Activated CD8-positive, alpha-beta memory T cell treated with anti-CD3 and anti-CD28 coated beads for 36 hours (primary cell): ENCODE measurements around the gene OR5H14. TPM values are rescaled to one million over a fixed set of nuclear protein-coding genes. Genes with fewer than 3 reads are reported as not detected.
"Not testable (repeated sequence)": the region's sequence is repeated elsewhere in the genome, so short reads cannot be mapped to it uniquely, and the experiment has no call there.

Experiments
- CTCF ChIA-PET: fragments of 350-600 bp; sonication (Branson Sonifier 250); formaldehyde crosslinking; loops from one replicate; lab custom pipeline; 2021; ENCODE audit warnings: antibody characterized with exemption; lab: Charles Lee
- POLR2A ChIA-PET: fragments of 350-600 bp; sonication (Branson Sonifier 250); formaldehyde crosslinking; loops from one replicate; lab custom pipeline; 2021; ENCODE audit warnings: antibody characterized with exemption; lab: Charles Lee
- total RNA-seq, 2 experiments: library from RNA; stranded (reverse); gene quantifications; one replicate each; pipeline ENCODE4 v1.2.3, GENCODE V29; 2021

Gene OR5H14
- total RNA-seq = not detected

DNA sequence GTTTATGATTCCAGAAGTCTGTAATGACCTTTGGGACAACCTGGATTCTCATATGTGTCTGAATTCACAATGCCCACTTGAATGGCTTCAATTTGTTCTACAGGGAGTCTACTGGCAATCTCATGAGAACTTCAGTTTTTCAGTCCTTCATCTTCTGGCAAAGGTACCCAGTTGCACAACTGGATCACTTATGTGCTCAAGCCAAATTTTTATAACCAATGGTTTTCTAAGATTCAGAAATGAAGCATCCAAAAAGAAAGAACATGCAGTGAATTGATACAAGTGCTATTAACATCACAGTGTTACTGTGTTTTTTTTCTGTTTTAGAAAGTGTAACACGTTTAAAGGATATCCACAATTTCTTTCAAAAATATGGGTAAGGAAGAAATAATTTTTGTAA lies at the start of gene OR5H14:
TSS of gene OR5H14 (plus strand) at position 301 of the 400 bp plus-strand sequence. CDS start 1,907 bp downstream, outside the sequence.
- CTCF ChIA-PET = no interaction called here

DNA sequence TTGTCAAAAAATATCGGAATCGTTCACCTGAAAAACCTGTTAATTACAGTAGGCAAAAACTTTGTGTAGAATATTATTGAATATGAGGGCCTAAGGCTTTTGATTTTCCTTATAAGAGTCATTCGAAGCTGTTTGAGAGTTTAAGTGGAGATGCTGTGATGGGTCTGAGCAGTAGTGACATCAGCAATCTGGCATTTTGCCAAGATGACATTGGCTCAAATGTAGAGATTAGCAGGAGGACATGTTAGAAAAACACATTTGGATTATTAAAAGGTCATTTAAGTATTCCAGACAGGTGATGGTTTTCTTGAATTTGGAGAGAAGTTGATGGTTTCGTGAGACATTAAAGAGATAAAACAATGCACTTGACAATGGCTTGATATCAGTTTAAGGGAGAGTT lies 47.4 kb upstream of the OR5H14 start:
- ChIA-PET CTCF (no interaction called here), POLR2A (no interaction called here)

More for the DNA sequence above, at the start of gene OR5H14:
- POLR2A ChIA-PET = no interaction called here

DNA sequence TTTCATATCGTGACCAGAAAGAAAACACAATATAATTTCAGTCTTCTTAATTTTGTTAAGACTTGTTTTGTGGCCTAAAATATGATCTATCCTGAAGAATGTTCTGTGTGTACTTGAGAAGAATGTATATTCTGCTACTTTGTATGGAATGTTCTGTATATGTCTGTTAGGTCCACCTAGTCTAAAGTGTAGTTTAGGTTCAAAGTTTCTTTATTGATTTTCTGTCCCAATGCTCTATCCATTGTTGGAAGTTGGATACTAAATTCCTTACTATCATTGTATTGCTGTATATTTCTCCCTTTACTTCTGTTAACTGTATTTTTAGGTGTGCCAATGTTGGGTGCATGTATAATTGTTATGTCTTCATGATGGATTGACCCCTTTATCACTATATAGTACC lies 39.1 kb upstream of the OR5H14 start:
- ChIA-PET POLR2A (no interaction called here), CTCF (no interaction called here)

DNA sequence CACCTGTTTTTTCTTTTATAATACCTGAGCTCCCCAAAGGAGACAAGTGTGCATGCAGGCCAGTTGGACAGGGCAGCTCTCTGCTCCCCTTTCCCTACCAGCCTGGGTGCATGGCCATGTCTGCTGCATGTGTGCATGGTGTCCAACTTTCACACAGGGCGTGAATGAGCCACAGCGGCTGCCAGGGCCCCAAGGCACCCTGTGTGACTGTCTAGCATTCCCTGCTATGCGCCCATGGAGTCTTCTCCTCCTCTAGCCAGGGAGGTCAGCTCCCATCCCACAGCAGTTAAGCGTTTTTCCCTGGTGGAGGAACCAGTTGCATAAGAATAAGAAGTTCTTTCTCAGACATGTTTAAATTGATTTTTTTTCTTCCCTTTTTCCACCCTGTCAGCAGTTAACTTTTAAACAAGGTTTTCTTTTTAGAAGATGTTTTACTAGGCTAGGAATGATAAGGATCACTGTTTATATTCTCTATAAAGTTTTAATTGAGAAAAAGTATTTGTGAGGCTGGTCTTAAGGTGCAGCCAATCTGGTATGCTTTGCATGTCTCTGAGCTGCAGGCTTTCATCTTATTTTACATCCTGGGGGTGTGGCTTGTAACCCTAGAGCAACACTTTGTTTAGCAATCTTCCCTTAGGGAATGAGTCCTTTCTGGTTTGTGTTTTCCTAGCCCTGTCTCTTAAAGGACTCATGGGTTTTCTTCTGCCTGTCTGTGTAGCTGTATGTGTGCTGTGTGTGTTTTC lies 37.3 kb upstream of the OR5H14 start:
- ChIA-PET CTCF (no interaction called here), POLR2A (no interaction called here)

DNA sequence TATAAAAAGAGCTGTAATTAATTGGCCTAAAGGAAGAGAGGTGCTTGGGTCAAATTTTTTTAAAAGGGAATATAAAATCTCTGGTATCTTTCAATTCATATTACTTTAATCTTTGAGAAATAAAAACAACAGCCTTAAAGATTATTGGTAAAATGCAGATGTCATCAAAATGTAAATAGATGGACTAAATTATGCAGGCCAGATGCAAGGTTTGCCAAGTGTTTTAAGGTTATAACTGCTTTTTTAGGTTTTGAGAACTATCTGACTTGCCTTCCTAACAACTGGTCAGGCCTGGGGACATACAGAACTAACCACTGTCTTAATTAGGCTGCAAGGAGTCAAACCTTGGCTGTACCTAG lies 36.8 kb upstream of the OR5H14 start:
- ChIA-PET CTCF (no interaction called here), POLR2A (no interaction called here)

DNA sequence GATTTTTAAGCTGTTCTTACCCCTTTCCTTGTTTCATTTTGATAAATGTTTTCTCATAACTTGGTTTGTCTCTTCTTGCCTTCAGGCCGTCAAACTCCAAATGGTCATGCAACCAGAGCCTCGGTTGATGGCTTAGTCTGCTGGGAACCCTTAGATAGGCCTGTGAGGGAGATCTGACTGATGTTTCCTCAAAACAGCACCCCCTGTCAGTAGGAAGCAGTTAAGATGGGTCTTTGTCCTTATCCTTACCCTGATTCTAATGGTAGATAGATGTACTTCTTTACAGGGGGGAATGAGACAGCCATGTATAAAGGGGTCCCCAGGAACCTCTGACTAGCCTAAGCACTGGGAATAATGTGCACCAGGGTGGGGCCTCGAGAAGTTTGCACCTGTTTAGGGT lies 33.0 kb upstream of the OR5H14 start:
- CTCF ChIA-PET = no interaction called here
- POLR2A ChIA-PET = no interaction called here

DNA sequence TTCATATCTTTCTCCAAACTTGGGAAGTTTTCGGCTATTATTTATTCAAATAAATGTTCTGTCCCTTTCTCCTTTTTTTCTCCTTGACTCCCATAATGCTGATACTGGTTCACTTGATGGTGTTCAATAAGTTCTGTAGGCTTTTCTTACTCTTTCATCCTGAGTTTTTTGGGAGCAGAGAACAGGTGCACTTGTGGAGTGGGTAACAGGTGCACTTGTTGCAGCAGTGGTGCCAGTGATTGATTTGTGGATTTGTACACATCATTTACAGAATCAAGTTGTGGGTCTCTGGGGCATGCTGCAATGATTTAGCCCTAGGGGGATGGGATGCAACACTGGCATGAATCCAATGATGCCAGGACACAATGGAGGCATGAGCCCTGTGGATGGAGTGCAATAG lies 31.6 kb upstream of the OR5H14 start:
- CTCF ChIA-PET = no interaction called here

DNA sequence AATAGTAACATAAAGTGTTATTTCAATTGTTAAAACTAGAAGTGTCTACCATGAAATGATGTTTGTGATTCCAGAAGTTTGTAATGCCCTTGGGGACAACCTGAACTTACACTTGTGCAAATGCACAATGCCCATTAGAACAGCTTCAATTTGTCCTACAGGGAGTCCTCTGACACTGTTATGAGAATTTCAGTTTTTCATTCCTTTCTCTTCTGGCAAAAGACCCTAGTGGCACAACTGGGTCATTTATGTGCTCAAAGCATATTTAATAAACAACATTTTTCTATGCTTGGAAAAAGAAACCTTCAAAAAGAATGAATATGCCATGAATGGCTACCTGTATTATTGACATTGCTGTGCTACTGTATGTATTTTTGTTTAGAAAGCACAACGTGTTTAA lies 16.9 kb upstream of the OR5H14 start, which contains the start of gene OR5H1:
TSS of gene OR5H1 (plus strand) at position 301 of the 400 bp plus-strand sequence. CDS start 1,977 bp downstream, outside the sequence.
- ChIA-PET CTCF (no interaction called here), POLR2A (no interaction called here)

More for the DNA sequence above, 31.6 kb upstream of the OR5H14 start:
- POLR2A ChIA-PET = no interaction called here

DNA sequence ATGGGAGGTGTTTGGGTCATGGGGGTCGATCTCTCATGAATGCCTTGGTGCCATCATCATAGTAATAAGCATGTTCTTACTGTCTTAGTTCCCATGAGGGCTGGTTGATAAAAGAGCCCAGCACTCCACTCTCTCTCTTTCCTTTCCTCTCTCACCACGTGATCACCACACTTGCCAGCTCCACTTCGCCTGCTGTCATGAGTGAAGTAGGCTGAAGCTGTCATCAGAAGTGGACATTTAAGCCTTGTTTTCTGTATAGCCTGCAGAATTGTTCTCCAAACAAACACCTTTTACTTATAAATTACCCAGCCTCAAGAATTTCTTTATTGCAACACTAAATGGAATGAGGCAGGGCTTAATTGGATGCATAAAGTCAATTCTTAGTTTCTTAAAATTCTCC lies 10.6 kb upstream of the OR5H14 start:
- POLR2A ChIA-PET = no interaction called here
- CTCF ChIA-PET = no interaction called here

DNA sequence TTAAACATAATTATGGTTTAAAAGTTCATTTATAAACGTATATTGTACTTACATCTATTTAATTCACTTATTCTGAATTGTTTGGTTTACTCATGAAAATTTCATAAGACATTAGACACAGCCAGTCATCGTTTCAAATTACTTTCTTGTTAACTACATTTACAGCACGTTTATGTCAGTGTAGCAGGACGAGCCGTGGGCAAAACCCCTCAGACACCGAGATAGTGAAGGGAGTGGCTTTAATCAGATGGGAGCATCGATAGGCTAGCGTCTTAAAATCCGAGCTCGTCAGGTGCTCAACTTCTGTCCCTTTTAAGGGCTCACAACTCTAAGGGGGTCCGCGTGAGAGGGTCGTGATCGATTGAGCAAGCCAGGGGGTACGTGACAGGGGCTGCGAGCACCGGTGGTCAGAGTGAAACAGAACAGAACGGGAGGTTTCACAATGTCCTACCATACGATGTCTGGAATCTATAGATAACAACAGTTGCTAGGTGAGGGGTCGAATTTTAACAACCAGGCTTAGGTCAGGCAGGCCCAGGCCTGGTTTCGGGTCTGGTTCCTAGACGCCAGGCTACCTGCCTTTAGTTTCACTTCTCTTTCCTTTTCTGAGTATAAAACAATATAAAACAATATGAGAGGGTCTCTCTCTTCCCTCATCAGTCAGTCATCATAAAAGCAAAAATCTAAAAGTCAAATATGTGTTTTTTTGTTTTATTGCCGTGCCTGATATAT lies 9.3 kb upstream of the OR5H14 start:
- POLR2A ChIA-PET, CTCF ChIA-PET: not testable (repeated sequence)

DNA sequence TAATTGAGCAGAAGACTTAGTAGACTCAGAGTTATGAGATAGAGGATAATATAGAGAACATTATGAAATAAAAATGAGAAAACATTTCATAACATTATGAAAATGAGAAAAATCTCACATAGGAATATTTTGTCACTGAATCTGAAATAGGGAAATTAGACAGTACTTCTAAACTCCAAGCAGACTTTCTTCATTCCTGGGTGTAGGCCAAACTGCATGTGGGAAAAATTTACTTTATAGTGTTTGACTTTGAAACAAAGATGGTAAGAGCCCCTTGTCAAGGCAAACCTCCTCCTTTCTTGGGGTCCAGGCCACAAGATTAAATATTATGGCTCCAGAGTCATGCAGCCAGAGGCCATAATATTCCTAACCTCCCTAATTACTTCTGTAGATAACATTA lies 6.7 kb upstream of the OR5H14 start:
- POLR2A ChIA-PET = no interaction called here
- CTCF ChIA-PET = no interaction called here

DNA sequence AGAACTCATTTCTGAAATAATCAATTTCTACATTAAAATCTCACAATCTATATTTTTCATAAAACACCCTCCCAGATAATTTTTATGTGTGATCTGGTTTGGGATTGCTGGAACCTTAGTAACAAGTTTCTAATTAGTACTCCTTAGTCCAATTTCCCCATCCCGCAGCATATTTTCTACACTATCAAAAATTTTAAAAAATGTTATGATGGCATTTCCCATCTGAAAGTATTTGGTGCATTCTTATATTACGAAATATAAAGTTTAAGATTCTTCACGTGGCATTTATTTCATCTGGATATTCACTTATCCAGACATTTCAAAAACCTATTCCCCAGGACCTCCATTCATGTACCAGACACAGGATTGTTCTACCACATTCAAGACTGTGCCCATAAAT lies 1.5 kb downstream of the OR5H14 start:
- ChIA-PET POLR2A (no interaction called here), CTCF (no interaction called here)

DNA sequence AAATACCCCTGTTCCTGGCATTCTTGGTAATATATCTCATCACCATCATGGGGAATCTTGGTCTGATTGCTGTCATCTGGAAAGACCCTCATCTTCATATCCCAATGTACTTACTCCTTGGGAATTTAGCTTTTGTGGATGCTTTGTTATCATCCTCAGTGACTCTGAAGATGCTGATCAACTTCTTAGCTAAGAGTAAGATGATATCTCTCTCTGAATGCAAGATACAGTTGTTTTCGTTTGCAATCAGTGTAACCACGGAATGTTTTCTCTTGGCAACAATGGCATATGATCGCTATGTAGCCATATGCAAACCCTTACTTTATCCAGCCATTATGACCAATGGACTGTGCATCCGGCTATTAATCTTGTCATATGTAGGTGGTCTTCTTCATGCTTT lies 2.2 kb downstream of the OR5H14 start:
- POLR2A ChIA-PET, CTCF ChIA-PET: not testable (repeated sequence)

DNA sequence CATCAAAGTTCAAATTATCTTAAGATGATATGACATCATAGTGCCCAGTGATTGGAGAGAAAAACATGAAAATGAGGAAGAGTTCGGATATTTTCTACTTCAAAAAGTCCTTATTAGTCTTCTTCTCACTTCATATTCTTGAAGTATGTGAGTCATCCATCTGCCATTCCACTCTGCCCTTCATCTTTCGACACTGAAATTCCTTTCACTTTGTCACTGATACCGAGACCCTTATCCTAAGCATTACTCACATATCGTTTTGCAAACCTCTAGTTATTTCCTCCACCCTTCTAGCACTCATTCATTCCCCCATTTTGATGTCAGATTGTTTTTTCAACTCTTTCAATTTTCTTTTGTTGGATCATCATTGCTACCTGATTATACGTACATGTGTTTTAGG lies 4.0 kb downstream of the OR5H14 start:
- ChIA-PET POLR2A (no interaction called here), CTCF (no interaction called here)

DNA sequence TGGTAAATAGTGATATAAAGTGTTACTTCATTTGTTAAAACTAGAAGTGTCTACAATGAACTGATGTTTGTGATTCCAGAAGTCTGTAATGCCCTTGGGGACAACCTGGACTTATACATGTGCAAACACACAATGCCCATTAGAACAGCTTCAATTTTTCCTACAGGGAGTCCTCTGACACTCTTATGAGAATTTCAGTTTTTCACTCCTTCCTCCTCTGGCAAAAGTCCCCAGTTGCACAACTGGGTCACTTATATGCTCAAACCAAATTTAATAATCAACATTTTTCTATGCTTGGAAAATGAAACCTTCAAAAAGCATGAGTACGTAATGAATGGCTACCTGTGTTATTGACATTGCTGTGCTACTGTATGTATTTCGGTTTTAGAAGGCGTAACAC lies 19.1 kb downstream of the OR5H14 start, which contains the start of gene OR5H15:
TSS of gene OR5H15 (plus strand) at position 301 of the 400 bp plus-strand sequence. CDS start 2,004 bp downstream, outside the sequence.
- ChIA-PET CTCF (no interaction called here), POLR2A (no interaction called here)

DNA sequence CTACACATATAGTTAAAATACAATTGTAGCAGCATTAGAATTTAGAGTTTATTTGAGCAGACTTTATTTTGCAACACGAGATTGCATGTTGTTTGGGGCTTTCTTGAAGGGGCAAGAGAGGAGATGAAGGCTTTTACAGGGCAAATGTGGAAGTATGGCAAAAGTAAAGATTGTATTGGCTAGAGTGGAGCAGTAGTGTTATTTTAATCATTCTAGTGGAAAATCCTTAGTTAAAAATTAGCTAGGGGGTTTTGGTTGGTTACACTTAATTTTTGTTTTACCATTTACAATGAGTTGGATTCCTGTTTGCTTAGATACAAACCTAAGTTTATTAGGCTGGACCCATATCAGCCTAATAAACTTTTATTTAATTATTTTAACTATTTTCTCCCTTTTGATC lies 23.8 kb downstream of the OR5H14 start:
- ChIA-PET POLR2A (no interaction called here), CTCF (no interaction called here)

DNA sequence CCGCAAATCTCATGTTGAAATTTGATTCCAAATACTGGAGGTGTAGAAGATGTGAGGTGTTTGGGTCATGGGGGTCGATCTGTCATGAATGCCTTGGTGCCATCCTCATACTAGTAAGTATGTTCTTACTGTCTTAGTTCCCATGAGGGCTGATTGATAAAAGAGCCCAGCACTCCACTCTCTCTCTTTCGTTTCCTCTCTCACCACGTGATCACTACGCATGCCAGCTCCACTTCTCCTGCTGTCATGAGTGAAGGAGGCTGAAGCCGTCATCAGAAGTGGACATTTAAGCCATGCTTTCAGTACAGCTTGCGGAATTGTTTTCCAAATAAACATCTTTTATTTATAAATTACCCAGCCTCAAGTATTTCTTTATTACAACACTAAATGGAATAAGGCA lies 25.3 kb downstream of the OR5H14 start:
- POLR2A ChIA-PET = no interaction called here
- CTCF ChIA-PET = no interaction called here

DNA sequence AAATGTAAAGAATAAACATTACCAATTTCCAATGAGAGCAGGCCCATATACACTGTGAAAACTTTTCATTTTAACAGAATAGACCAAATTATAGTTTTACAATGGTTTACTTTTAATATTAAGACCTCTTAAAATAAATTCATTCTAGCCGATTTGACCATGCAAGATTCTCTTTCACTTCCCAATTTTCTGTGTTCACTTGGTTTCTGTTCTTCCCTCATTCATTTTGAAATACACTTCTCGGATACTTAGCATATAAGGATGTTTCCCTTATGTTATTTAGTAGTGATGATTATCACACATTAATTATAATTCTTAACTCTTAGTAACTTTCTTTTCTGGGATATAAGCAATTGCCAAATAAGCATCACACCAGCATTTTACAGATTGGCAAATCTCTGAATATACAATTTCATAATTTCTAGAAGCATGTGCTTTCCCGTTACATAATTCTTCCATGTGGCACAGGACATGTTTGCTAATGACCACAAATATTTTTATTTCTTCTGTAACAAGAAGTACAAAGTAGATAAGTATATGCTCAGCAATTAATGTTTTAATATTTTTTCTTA lies 33.1 kb downstream of the OR5H14 start:
- ChIA-PET CTCF (no interaction called here), POLR2A (no interaction called here)

DNA sequence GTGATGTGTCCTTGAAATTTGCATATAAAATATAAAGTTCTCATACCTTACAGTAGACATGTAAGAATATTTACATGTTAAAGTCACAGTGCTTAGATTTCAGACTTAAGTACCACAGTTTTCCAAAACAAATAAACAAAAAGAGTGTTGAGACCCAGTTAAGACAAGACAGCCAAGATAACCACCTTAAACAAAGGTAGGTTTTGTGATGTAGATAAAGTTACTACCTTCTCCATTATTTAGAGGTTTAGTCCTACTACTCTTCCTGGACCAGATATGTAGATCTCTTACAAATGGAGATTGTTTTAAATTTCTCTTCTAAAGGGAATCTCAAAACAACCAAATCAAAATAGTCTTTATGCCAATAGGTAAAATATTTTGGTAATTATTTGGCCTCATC lies 34.9 kb downstream of the OR5H14 start:
- POLR2A ChIA-PET = no interaction called here
- CTCF ChIA-PET = no interaction called here

DNA sequence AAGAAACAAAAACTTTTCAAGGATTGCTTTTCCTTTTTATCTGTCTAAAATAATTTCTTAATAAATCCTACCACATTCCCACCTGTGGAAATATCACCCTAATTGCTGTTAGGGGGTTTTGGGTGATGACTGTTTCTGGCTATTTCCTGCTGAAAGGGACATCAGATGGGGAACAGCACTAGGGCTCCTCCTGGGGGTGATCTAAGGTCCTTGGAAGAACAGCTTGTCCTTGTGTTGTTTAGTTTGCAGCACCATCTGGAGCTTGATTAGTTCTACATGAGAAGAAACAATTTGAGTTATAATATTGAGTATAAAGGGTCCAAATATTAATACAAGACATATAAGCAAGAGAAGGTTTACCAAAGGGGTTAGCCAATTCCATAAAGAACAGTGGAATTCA lies 37.9 kb downstream of the OR5H14 start:
- POLR2A ChIA-PET = no interaction called here
- CTCF ChIA-PET = no interaction called here

DNA sequence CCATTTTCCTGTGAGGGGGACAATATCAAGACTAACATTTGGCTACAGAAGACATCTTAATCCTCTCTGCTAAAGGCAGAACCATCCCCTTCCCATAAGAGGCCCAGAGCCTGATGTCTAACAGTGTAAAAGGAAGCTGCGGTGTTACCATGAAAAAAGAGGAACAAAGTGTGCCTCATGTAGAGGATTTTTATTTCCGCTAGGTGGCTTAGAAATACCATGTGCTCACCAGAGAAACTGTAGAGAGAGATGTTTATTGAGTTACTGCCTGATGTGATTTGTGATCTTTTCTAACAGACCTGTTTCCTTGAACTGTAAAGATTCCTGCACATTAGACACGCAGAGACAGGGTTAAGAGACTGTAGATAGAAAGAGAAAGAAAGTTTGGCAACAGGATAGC lies 41.3 kb downstream of the OR5H14 start:
- CTCF ChIA-PET = no interaction called here
- POLR2A ChIA-PET = no interaction called here
